HG02884 (cell line): ENCODE data around the gene FOXD4L1.
A peak's percentile ranks its signal among the peaks of the same experiment; 100 is the strongest.
"Not testable (repeated sequence)": the region's sequence is repeated elsewhere in the genome, so short reads cannot be mapped to it uniquely, and the experiment has no call there.

Source experiments
- ATAC-seq: cut with Tn5 transposase; IDR thresholded peaks from one replicate; pipeline ENCODE4 v1.9.1; 2021; ENCODE audit warnings: mild to moderate bottlenecking, moderate library complexity; ENCODE audit not compliant: unreplicated experiment

FOXD4L1 gene

GRCh38 chr2:113498365-113498764 lies at the start of gene FOXD4L1:
Gene FOXD4L1 (plus strand): TSS chr2:113498665. CDS start chr2:113499257, 592 bp downstream.
- ATAC-seq, result not testable (repeated sequence)

GRCh38 chr2:113465770-113466169 lies 32.7 kb upstream of the FOXD4L1 start:
- not testable (repeated sequence) for ATAC-seq

- ATAC-seq, result not testable (repeated sequence)
Measured at GRCh38 chr2:113476688-113477368, 21.6 kb upstream of the FOXD4L1 start.

- ATAC-seq, result not testable (repeated sequence)
Measured at GRCh38 chr2:113496527-113496926, 1.9 kb upstream of the FOXD4L1 start.

- ATAC-seq, result not testable (repeated sequence)
Measured at GRCh38 chr2:113499019-113499885, 787 bp downstream of the FOXD4L1 start.

GRCh38 chr2:113499886-113500722 lies 1.6 kb downstream of the FOXD4L1 start:
- ATAC-seq, result not testable (repeated sequence)

- not testable (repeated sequence) for ATAC-seq
Measured at GRCh38 chr2:113500723-113501038, 2.2 kb downstream of the FOXD4L1 start.

- ATAC-seq, result peak; percentile 28
Measured at GRCh38 chr2:113502216-113503093, 4.0 kb downstream of the FOXD4L1 start.

GRCh38 chr2:113503094-113504042 lies 4.9 kb downstream of the FOXD4L1 start:
- peak; percentile 72 for ATAC-seq

- ATAC-seq, result not testable (repeated sequence)
Measured at GRCh38 chr2:113504081-113504480, 5.6 kb downstream of the FOXD4L1 start.

GRCh38 chr2:113507394-113508140 lies 9.1 kb downstream of the FOXD4L1 start:
- ATAC-seq, result not testable (repeated sequence)

- not testable (repeated sequence) for ATAC-seq
Measured at GRCh38 chr2:113508187-113508586, 9.7 kb downstream of the FOXD4L1 start.

- ATAC-seq, result not testable (repeated sequence)
Measured at GRCh38 chr2:113510913-113511312, 12.4 kb downstream of the FOXD4L1 start.

- not testable (repeated sequence) for ATAC-seq
Measured at GRCh38 chr2:113511859-113512258, 13.4 kb downstream of the FOXD4L1 start.

GRCh38 chr2:113515457-113515856 lies 17.0 kb downstream of the FOXD4L1 start:
- ATAC-seq, result not testable (repeated sequence)

- not testable (repeated sequence) for ATAC-seq
Measured at GRCh38 chr2:113515995-113516394, 17.5 kb downstream of the FOXD4L1 start.

GRCh38 chr2:113517025-113517424 lies 18.6 kb downstream of the FOXD4L1 start:
- not testable (repeated sequence) for ATAC-seq

- not testable (repeated sequence) for ATAC-seq
Measured at GRCh38 chr2:113520837-113521236, 22.4 kb downstream of the FOXD4L1 start.
